Upper lobe of right lung (tissue), 1 donor: ENCODE measurements around the gene NPHP4. TPM values are rescaled to one million over a fixed set of nuclear protein-coding genes. Genes with fewer than 3 reads are reported as not detected.

Experiments used
- ATAC-seq: fragments of 200-7000 bp; cut with Tn5 transposase; one replicate; pipeline ENCODE4 v1.9.1; 2020; ENCODE audit warnings: mild to moderate bottlenecking, moderate library complexity
- DNase-seq: peaks from one replicate; pipeline ENCODE4 v3.0.0-alpha.2; 2020
- H3K27ac ChIP-seq: fragments of 200-600 bp; one replicate; pipeline ENCODE4 v1.8.0; 2022
- H3K27me3 ChIP-seq: fragments of 200-600 bp; one replicate; pipeline ENCODE4 v1.8.0; 2022; ENCODE audit warnings: mild to moderate bottlenecking
- H3K36me3 ChIP-seq: fragments of 200-600 bp; one replicate; pipeline ENCODE4 v1.8.0; 2022
- H3K4me1 ChIP-seq: fragments of 200-600 bp; one replicate; pipeline ENCODE4 v1.8.0; 2022
- H3K4me3 ChIP-seq: fragments of 200-600 bp; one replicate; pipeline ENCODE4 v1.8.0; 2022; ENCODE audit warnings: mild to moderate bottlenecking
- H3K9me3 ChIP-seq: fragments of 200-600 bp; one replicate; pipeline ENCODE4 v1.8.0; 2022
- CTCF ChIP-seq: fragments of 200-600 bp; IDR thresholded peaks from one replicate; pipeline ENCODE4 v1.8.0; 2022; ENCODE audit warnings: antibody characterized with exemption
- intact Hi-C: fragments of 100-400 bp; cut with DNase I; formaldehyde crosslinking; loops from one replicate; pipeline ENCODE4 v1.11.0; 2022
- total RNA-seq: library from RNA; stranded (reverse); fragmentation: NEBNext Ultra II Directional; extraction: Animal tissue kit (Norgen Biotek cat#: 25700); gene quantifications from one replicate; pipeline ENCODE4 v1.2.1, GENCODE V29; 2021
- donor health status: DM: no; HTN: yes; CAD: no; lungs with severe emphysema.

The NPHP4 gene
- total RNA-seq, 1 donor from 2014 or later = 14.6 TPM

- peak; percentile 41 for DNase-seq
- intact Hi-C loops = no loop called here
- Histone ChIP-seq H3K27ac (no peak overlapping the region), H3K4me3 (no peak overlapping the region), H3K36me3 (no peaks in the 10 kb centered on the region), H3K9me3 (no peaks in the 10 kb centered on the region), H3K27me3 (peaks cover 18% of the 10 kb centered on the region), H3K4me1 (no peaks in the 10 kb centered on the region)
- no peak for ATAC-seq
- no peak for TF ChIP-seq CTCF
Observed at GRCh38 chr1:5827516-5827915, 164.7 kb downstream of the NPHP4 start.

- TF ChIP-seq CTCF = no peak
- Histone ChIP-seq H3K9me3 (no peaks in the 10 kb centered on the region), H3K36me3 (no peaks in the 10 kb centered on the region), H3K4me1 (no peaks in the 10 kb centered on the region), H3K27me3 (peaks cover 14% of the 10 kb centered on the region), H3K4me3 (no peak overlapping the region), H3K27ac (no peak overlapping the region)
- ATAC-seq = no peak
- peak; percentile 52 for DNase-seq
- intact Hi-C loops = no loop called here
Observed at GRCh38 chr1:5826601-5827000, 165.6 kb downstream of the NPHP4 start.

- no peak for TF ChIP-seq CTCF
- Histone ChIP-seq H3K4me1 (no peaks in the 10 kb centered on the region), H3K9me3 (no peaks in the 10 kb centered on the region), H3K36me3 (no peaks in the 10 kb centered on the region), H3K27me3 (no peaks in the 10 kb centered on the region), H3K4me3 (no peak overlapping the region), H3K27ac (no peak overlapping the region)
- ATAC-seq = no peak
- DNase-seq = peak; percentile 43
- intact Hi-C loops = no loop called here
Observed at GRCh38 chr1:5822726-5823125, 169.5 kb downstream of the NPHP4 start.

GRCh38 chr1:5822266-5822665, 170.0 kb downstream of the NPHP4 start:
- no peak for TF ChIP-seq CTCF
- Histone ChIP-seq H3K4me1 (no peaks in the 10 kb centered on the region), H3K9me3 (no peaks in the 10 kb centered on the region), H3K27me3 (no peaks in the 10 kb centered on the region), H3K4me3 (no peak overlapping the region), H3K36me3 (no peaks in the 10 kb centered on the region), H3K27ac (no peak overlapping the region)
- ATAC-seq (no peak), DNase-seq (peak; percentile 26)
- intact Hi-C loops = no loop called here

GRCh38 chr1:5821540-5822176, 170.6 kb downstream of the NPHP4 start:
- TF ChIP-seq CTCF = no peak
- peak; percentile 28 for DNase-seq
- ATAC-seq = no peak
- no peak overlapping the region for H3K27ac ChIP-seq
- no peaks in the 10 kb centered on the region for H3K36me3 ChIP-seq
- H3K4me1 ChIP-seq = no peaks in the 10 kb centered on the region
- H3K27me3 ChIP-seq = no peaks in the 10 kb centered on the region
- H3K9me3 ChIP-seq = no peaks in the 10 kb centered on the region
- intact Hi-C loops = no loop called here
- no peak overlapping the region for H3K4me3 ChIP-seq

GRCh38 chr1:5820026-5820421, 172.2 kb downstream of the NPHP4 start:
- intact Hi-C loops = no loop called here
- no peak overlapping the region for H3K27ac ChIP-seq

More at GRCh38 chr1:5820026-5820421, 172.2 kb downstream of the NPHP4 start:
- no peaks in the 10 kb centered on the region for H3K4me1 ChIP-seq
- DNase-seq (peak; percentile 54), ATAC-seq (peak; percentile 10)
- no peak for TF ChIP-seq CTCF
- no peaks in the 10 kb centered on the region for H3K36me3 ChIP-seq
- H3K4me3 ChIP-seq = no peak overlapping the region
- no peaks in the 10 kb centered on the region for H3K27me3 ChIP-seq
- no peaks in the 10 kb centered on the region for H3K9me3 ChIP-seq
